ENCODE data around the gene NR3C1.

Gene NR3C1

DNA sequence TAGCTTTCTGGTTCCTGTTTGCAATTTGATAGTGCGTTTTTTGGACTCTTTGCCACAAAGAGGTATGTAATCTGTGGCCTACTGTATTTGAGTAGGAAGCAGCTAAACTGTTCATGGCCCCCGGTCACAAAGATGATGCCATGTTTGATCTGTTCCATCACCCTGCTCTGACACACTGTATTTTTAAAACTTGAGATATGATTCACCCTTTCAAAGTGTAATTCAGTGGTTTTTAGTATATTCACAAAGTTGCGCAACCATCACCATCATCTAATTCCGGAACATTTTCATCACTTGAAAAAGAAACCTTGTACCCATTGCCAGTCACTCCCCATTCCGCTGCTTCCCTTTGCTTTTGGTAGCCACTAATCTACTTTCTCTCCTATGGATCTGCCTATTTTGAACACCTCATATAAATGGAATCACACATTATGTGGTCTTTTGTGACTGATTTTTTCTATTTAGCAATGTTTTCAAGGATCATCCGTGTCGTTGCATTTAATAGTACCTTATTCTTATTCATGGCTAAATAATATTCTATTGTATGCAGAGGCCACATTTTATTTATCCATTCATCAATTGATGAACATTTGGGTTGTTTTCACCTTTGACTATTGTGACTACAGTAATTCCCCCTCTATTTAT is 141.6 kb downstream of the NR3C1 start:
- Histone ChIP-seq H3K27ac (ENCODE audit: low read length) (peak overlapping the region; percentile 24; the same call in 1 of the 2 replicates), H3K9me3 (replicated peaks; ENCODE audit: insufficient read depth, low read length) (no peaks in the 10 kb centered on the region), H2AFZ (ENCODE audit: low read length) (no peak overlapping the region), H3K4me3 (ENCODE audit: low read length) (no peak overlapping the region), H3K79me2 (ENCODE audit: low read length) (no peaks in the 10 kb centered on the region), H3K9ac (ENCODE audit: low read length) (no peak overlapping the region), H3K4me1 (ENCODE audit: low read length) (peaks cover 24% of the 10 kb centered on the region), H3K36me3 (replicated peaks; ENCODE audit: insufficient read depth, low read length) (no peaks in the 10 kb centered on the region), H3K9me2 (replicated peaks; ENCODE audit: insufficient read depth, low read length) (no peaks in the 10 kb centered on the region), H4K20me1 (ENCODE audit: insufficient read depth, low read length) (no peaks in the 10 kb centered on the region), H3F3A (ENCODE audit: insufficient read depth, low read length) (peaks cover 6% of the 10 kb centered on the region), H3K4me2 (ENCODE audit: low read depth, low read length) (peak overlapping the region; percentile 30; the same call in 1 of the 2 replicates), H3K27me3 (replicated peaks; ENCODE audit: insufficient read depth, low read length) (no peaks in the 10 kb centered on the region)
- no peak for DNase-seq
- TF ChIP-seq EZH2 (optimal IDR thresholded peaks at IDR 0.05; ENCODE audit: low read depth, low read length) = no peak
- TF ChIP-seq, protein P1, sequence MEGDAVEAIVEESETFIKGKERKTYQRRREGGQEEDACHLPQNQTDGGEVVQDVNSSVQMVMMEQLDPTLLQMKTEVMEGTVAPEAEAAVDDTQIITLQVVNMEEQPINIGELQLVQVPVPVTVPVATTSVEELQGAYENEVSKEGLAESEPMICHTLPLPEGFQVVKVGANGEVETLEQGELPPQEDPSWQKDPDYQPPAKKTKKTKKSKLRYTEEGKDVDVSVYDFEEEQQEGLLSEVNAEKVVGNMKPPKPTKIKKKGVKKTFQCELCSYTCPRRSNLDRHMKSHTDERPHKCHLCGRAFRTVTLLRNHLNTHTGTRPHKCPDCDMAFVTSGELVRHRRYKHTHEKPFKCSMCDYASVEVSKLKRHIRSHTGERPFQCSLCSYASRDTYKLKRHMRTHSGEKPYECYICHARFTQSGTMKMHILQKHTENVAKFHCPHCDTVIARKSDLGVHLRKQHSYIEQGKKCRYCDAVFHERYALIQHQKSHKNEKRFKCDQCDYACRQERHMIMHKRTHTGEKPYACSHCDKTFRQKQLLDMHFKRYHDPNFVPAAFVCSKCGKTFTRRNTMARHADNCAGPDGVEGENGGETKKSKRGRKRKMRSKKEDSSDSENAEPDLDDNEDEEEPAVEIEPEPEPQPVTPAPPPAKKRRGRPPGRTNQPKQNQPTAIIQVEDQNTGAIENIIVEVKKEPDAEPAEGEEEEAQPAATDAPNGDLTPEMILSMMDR (IDR thresholded peaks at IDR 0.05; ENCODE audit: low read length) = no peak
- TF ChIP-seq EZH2phosphoT487 (IDR thresholded peaks at IDR 0.05; ENCODE audit: low read length) = no peak

DNA sequence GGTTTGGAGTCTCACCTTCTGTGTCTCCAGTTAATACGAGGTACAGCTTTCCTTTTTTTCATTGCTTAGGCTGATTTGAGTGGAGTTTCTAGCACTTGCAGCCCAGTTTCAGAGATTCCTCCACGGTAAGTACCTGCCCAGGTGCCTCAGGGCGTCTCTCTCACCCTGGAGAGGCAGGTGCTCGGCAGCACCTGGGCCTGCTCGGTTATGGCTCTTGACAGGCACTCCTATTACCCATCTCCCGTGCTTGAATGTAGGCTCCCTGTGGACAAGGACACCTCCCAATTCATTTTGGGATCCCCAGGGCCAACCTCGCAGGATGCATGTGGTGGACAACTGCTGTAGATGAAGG is 144.3 kb downstream of the NR3C1 start:
- DNase-seq = no peak
- H3K4me1 ChIP-seq (ENCODE audit: low read length) = peaks cover 24% of the 10 kb centered on the region
- H3K9ac ChIP-seq (ENCODE audit: low read length) = no peak overlapping the region
- H2AFZ ChIP-seq (ENCODE audit: low read length) = no peak overlapping the region
- H3K27me3 ChIP-seq (replicated peaks; ENCODE audit: insufficient read depth, low read length) = no peaks in the 10 kb centered on the region
- no peaks in the 10 kb centered on the region for H3K79me2 ChIP-seq (ENCODE audit: low read length)
- no peaks in the 10 kb centered on the region for H3K36me3 ChIP-seq (replicated peaks; ENCODE audit: insufficient read depth, low read length)
- H3K9me2 ChIP-seq (replicated peaks; ENCODE audit: insufficient read depth, low read length) = no peaks in the 10 kb centered on the region
- no peaks in the 10 kb centered on the region for H3K9me3 ChIP-seq (replicated peaks; ENCODE audit: insufficient read depth, low read length)
- H3K4me3 ChIP-seq (ENCODE audit: low read length) = no peak overlapping the region
- no peak for TF ChIP-seq EZH2phosphoT487 (IDR thresholded peaks at IDR 0.05; ENCODE audit: low read length)
- TF ChIP-seq, protein P1 (IDR thresholded peaks at IDR 0.05; ENCODE audit: low read length) = no peak
- no peak for TF ChIP-seq EZH2 (optimal IDR thresholded peaks at IDR 0.05; ENCODE audit: low read depth, low read length)
- H4K20me1 ChIP-seq (ENCODE audit: insufficient read depth, low read length) = no peaks in the 10 kb centered on the region
- H3K27ac ChIP-seq (ENCODE audit: low read length) = no peak overlapping the region
- peaks cover 6% of the 10 kb centered on the region for H3F3A ChIP-seq (ENCODE audit: insufficient read depth, low read length)
- H3K4me2 ChIP-seq (ENCODE audit: low read depth, low read length) = no peak overlapping the region

DNA sequence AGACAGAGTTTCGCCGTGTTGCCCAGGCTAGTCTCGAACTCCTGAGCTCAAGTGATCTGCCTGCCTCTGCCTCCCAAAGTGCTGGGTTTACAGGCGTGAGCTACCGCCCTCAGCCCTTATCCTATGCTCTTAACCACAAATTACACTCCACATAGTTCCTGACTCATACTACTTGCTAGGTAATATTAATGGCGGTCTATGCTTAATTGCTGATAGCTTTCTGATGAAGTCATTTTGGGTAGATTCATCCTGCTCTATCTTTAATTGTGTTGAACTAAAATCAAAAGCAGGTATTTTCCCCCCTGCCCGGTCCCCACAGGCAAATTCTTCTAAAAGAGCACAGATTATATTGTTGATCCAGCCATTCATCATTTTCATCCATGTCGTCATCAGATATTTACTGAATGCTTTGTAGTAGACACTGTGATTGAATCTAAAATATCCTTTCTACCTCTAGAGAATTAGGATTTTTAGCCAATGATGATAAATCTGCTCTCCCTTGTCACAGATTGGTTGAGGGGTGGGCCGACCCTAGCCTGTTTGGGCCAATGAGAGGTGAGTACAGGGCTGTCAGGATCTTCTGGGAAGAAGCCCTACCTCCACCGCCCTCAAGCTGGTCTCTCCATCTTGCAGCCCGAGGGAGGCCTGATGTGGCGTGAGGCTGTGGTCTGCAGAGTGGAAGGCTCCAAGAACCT is 144.8 kb downstream of the NR3C1 start:
- no peak for DNase-seq
- H3K4me1 ChIP-seq (ENCODE audit: low read length) = peaks cover 24% of the 10 kb centered on the region
- TF ChIP-seq EZH2 (optimal IDR thresholded peaks at IDR 0.05; ENCODE audit: low read depth, low read length) = no peak
- no peak for TF ChIP-seq EZH2phosphoT487 (IDR thresholded peaks at IDR 0.05; ENCODE audit: low read length)
- TF ChIP-seq, protein P1 (IDR thresholded peaks at IDR 0.05; ENCODE audit: low read length) = no peak
- no peak overlapping the region for H3K4me2 ChIP-seq (ENCODE audit: low read depth, low read length)
- no peaks in the 10 kb centered on the region for H3K27me3 ChIP-seq (replicated peaks; ENCODE audit: insufficient read depth, low read length)
- peaks cover 6% of the 10 kb centered on the region for H3F3A ChIP-seq (ENCODE audit: insufficient read depth, low read length)
- H3K9me3 ChIP-seq (replicated peaks; ENCODE audit: insufficient read depth, low read length) = no peaks in the 10 kb centered on the region
- H3K9me2 ChIP-seq (replicated peaks; ENCODE audit: insufficient read depth, low read length) = no peaks in the 10 kb centered on the region
- H3K27ac ChIP-seq (ENCODE audit: low read length) = no peak overlapping the region
- H3K79me2 ChIP-seq (ENCODE audit: low read length) = no peaks in the 10 kb centered on the region
- no peak overlapping the region for H2AFZ ChIP-seq (ENCODE audit: low read length)
- no peaks in the 10 kb centered on the region for H4K20me1 ChIP-seq (ENCODE audit: insufficient read depth, low read length)
- no peaks in the 10 kb centered on the region for H3K36me3 ChIP-seq (replicated peaks; ENCODE audit: insufficient read depth, low read length)
- no peak overlapping the region for H3K4me3 ChIP-seq (ENCODE audit: low read length)
- H3K9ac ChIP-seq (ENCODE audit: low read length) = no peak overlapping the region
